Left ventricle myocardium superior (tissue), 1 donor: Measurements from ENCODE around the gene MRPL48. TPM values are rescaled to one million over a fixed set of nuclear protein-coding genes. Genes with fewer than 3 reads are reported as not detected.
"Not testable (repeated sequence)": the region's sequence is repeated elsewhere in the genome, so short reads cannot be mapped to it uniquely, and the experiment has no call there.

Source experiments
- ATAC-seq: fragments of 200-7000 bp; cut with Tn5 transposase; one replicate; pipeline ENCODE4 v1.9.1; 2020; ENCODE audit warnings: mild to moderate bottlenecking, moderate library complexity
- DNase-seq: peaks from one replicate; pipeline ENCODE4 v3.0.0-alpha.2; 2020
- intact Hi-C: fragments of 100-400 bp; cut with micrococcal nuclease; formaldehyde crosslinking; loops from one replicate; pipeline ENCODE4 v1.11.0; 2022
- total RNA-seq: library from RNA; stranded (reverse); fragmentation: NEBNext Ultra II Directional; extraction: Animal tissue kit (Norgen Biotek cat#: 25700); gene quantifications from one replicate; pipeline ENCODE4 v1.2.1, GENCODE V29; 2021
- donor health status: DM: no; HTN: yes; CAD: no; lungs with severe emphysema.

Gene MRPL48
- total RNA-seq, 1 donor from 2014 or later, result 44.7 TPM

DNA sequence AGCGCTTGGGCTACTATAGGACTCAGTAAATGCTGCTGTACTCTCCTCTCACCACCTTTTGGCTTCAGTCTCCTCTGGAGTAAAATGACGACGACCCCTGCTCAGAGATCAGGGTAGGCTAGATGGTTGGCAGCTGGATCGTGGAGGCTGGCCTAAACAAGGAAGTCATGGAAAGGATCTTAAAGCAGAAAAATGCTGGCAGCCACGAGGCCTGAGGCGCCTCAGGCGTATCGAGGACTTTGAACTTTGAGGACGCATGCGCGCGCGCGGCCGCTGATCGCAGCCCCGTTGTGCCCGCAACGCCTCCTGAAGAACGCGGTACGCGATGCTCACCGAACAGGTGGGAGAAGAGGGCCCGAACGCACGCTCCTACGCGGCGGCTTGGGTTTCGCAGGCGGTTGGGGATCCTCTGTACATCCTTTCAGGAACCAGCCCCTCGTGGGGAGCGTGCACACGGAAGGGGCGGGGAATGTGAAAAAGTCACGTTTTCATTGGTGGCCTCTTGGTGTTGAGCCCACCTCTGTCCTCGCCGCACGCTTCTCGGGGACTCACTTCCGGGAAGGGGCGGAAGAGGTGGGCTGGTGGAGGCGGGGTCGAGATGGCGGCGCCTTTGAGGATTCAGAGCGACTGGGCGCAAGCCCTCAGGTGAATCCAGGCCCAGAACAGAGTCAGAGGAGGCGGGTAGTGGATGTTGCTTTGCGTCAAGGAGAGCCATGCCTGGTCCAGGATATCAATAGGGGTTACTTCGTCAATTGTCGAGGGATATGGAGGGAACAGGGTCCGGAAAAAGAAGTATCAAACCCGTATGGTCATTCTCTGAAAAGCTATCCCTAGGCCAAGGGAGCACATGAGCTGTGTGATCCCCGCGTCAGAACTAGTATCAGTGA is 89.0 kb downstream of the MRPL48 start, which contains the start of the genes COA4 and PAAF1:
Gene COA4, minus strand, starts transcription at position 423 of the 887 bp plus-strand sequence. CDS start 3,468 bp downstream, outside the sequence.
Gene PAAF1, plus strand, starts transcription at position 576 of the 887 bp plus-strand sequence. Its CDS starts 23 bp downstream, at position 599.
- ATAC-seq, result peak; percentile 100
- intact Hi-C loops, result no loop called here
- peak; percentile 94 for DNase-seq

DNA sequence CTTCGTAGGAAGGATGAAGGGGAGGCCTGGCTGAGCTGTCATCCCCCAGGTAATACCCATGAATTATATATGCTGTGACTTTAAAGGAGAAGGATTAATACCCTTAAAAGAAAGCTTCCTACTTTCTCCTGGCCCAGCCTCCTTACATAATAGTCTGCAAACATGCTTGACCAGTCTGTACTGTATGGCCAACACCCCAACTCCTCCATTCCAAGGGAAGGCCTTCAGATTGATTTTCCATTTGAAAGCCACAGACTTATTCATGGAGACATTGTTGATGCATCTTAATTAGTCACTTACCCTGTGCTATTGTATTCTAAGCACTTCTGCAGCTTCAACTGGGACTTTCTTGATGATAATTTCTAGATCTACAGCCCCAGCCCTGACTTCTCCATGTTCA is 91.1 kb downstream of the MRPL48 start:
- DNase-seq, result no peak
- intact Hi-C loops, result no loop called here
- ATAC-seq, result no peak

DNA sequence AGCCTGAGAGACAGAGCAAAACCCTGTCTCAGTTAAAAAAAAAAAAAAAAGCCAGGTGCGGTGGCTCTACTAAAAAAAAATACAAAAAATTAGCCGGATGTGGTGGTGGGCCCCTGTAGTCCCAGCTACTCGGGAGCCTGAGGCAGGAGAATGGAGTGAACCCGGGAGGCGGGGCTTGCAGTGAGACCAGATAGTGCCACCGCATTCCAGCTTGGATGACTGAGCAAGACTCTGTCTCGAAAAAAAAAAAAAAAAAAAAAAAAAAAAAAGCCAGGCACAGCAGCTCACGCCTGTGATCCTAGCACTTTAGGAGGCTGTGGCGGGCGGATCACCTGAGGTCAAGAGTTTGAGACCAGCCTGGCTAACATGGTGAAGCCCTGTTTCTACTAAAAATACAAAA is 92.8 kb downstream of the MRPL48 start:
- intact Hi-C loops, ATAC-seq, DNase-seq: not testable (repeated sequence)

DNA sequence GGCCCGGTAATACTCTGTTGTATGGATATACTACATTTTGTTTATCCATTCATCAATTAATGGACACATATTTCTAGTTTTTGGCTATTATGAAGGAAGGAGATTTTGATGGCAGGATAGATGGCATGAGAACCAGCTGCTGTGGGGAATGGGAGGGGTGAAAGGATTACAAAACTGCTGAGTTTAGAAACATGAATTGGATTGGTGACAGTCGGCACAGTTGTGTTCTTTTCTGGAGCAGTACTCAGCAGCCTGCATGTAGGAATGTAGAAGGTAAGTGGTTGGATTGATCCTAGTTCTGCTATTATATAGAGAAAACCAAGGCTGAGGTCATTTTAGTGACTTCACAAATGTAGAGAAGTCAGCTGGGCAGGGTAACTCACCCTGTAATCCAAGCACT is 96.2 kb downstream of the MRPL48 start:
- intact Hi-C loops, result no loop called here
- ATAC-seq, result no peak

DNA sequence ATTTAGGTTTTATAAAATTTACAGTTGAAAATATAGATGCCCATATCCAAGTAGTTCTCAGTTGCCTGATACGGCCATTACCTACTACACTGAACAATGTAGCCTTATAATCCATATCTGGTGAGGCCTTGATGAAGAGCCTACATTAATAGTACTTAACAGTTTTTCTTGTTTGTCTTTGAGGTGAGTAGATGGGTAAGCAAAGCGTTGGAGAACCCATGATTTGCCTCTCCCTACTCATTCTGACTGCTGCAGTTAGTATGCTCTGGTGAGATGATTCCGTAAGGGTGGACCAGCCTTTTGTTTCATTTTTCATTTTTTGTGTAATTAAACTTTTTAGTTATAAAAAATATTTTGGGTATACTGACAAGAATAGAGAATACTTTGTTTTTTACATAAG is 100.6 kb downstream of the MRPL48 start:
- intact Hi-C loops, result no loop called here
- no peak for ATAC-seq
- no peak for DNase-seq

More for the DNA sequence above, 96.2 kb downstream of the MRPL48 start:
- no peak for DNase-seq

DNA sequence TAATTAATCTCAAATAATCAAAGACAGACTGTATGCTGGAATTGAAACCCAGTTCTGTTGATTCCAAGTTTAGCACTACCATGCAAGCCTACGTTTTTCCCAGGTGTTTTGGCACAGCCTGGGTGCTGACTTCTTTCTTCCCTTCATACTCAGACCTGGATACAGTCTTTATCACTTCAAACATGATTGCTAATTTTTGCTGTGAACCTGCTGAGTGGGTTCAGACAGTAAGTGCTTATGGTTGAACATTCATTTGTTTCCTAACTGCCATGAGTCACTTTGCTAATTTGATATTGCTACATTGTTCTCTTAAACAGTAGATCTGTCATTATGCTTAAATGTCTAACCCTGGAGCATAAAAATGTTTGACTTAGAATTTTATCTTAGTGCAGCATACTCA is 101.3 kb downstream of the MRPL48 start:
- intact Hi-C loops, result no loop called here
- ATAC-seq, result peak; percentile 21
- DNase-seq, result no peak

DNA sequence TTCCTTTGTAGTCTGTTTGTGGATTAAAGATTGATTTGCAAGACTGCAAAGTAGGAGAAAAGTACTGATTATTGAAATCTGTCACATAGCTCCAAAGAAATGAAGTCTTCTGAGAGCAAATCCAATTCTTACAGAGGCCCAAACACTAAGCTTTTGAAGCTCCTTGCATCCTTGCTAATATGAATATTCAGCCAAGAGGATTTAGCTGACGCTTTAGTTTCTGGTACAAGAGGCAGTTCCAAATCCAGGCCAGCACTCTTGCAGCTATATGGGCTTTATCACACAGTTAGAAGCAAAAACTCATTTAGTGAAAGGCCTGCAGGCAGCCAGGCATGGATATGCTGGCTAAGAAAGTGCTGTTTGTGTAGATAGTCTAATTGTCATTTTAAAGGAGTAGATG is 101.9 kb downstream of the MRPL48 start:
- intact Hi-C loops, result no loop called here
- ATAC-seq (no peak), DNase-seq (no peak)

DNA sequence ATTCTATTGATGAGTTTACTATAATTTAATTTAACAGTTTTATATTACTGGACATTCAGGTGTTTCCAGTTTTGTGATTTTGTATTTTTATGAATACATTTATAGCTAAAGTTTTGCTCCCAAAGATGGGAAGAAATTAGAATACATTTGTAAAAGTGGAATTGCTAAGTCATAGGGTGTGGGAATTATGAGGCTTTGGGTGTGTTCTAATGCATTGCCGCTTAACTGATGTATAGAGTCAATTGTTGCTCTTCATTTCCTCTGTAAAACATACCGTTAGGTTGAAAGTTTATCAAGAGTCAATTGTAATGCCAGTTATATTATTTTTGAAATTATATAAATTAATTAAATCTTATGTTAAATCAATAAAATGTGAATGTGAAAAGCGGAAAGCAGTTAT is 105.4 kb downstream of the MRPL48 start:
- ATAC-seq, result no peak
- DNase-seq, result no peak
- intact Hi-C loops, result no loop called here

DNA sequence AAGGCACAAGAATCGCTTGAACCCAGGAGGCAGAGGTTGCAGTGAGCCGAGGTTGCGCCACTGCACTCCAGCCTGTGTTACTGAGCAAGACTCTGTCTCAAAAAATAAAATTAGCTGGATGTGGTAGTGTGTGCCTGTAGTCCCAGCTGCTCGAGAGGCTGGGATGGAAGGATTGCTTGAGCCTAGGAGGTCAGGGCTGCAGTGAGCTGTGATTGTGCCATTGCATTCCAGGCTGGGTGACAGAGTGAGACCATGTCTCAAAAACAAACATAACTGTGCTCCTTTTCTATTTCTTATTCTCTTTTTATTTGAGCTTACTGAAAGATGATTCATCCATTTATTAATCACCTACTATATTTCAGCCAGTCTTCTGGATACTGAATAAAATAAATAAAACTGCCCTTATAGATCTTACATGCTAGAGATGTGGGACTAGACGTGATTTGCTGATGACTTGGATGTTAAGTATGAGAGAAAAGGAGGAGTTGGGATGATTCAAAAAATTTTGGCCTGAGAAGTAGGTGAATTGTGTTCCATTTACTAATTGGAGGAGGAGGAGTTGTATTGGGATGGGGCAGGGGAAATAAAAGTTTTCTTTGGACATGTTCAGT is 107.2 kb downstream of the MRPL48 start:
- intact Hi-C loops, result no loop called here
- DNase-seq, result no peak
- ATAC-seq, result no peak

DNA sequence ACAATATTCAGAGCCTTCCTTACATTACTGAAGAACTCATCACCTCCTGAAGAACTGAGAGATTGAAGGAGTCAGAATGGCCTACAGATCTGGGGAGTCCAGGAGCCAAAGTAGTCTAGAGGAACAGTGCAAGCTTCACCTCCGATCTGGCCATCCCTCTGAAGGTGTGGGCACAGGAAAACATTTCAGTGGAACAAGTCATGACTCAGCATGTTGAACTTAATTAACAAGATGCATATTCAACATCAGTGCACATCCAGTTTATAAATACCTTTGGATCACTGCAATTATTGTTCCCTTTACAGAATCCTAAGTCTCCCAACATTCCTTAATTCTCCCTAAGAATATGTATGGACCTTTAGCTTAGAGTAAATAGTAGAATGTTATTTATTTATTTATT is 114.6 kb downstream of the MRPL48 start:
- intact Hi-C loops, result no loop called here
- DNase-seq, result no peak
- ATAC-seq, result no peak

DNA sequence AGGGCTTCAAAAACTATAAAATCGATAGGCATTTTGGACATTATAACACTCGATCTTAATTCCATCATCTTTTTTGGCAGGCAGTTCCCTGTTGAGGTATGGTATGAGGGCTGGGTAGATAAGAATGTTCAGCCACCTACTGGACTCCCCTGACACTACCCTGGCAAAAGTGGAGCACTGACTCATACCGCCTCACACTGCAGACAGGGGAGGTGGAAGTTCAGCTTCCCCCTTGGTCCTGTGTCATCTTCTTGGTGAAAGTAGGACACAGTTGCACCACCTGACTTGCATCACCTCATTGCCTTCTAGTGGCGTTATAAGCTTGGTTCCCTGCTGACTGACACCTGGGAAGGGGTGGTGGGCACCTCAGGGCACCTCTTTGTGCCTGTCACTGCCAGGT is 119.5 kb downstream of the MRPL48 start:
- DNase-seq (no peak), ATAC-seq (peak; percentile 98)
- intact Hi-C loops, result no loop called here

DNA sequence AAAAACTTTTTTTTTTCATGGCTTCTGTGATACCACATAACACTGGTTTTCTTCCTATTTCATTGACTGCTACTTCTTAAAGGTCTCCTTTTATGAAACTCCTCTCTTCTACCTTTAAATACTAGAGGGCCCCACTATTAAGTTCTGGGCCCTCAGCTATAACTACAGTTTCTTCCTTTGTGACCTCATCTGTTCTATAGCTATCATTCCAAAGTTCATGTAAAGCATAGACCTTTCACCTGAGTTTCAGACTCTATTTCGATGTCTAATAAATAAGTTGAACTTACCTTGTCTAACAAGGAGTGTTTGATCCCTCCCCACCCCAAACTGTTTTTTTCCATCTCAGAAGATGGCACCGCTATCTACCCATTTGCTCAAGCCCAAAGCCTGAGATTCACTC is 124.4 kb downstream of the MRPL48 start:
- ATAC-seq, result no peak
- no peak for DNase-seq
- intact Hi-C loops, result no loop called here

DNA sequence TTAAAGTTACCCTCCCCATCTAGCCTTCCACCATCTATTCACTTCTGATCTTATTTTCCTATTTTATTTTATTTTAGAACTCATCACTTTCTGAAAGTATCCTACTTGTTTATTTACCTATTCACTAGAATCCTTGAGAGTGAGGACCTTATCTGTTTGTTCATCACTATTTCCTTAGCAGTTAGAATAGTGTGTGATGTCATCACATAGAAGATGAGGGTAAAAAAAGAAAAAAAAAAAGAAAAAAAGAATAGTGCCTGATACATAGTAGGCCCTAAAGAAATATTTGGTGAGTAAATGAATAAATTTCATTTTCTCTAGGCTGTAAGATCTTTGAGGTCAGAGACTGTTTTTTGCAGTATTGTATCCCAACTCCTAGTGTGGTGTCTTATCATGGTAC is 125.8 kb downstream of the MRPL48 start:
- no peak for ATAC-seq
- intact Hi-C loops, result no loop called here
- DNase-seq, result no peak

DNA sequence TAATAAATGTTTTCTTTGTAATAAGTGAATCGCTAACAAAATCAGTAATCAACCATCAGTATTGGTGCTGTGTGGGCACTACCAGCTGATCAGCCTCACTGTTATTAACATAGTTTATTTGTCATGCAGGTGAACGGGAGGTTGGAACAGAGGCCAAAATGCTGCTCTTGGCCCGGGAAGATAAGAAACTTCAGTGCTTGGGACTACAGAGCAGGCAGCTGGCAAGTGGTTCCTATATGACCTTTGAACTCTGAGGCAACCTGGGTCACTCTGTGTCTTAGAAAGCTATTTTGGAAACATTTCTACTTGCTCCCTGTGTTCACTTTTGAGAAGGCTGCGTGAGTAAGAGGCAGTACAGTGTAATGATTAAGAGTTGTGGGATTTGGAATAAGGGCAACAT is 126.6 kb downstream of the MRPL48 start:
- ATAC-seq (no peak), DNase-seq (no peak)
- intact Hi-C loops, result no loop called here

Other genes starting within 250 kb of the MRPL48 start
- gene FAM168A, start 189.8 kb upstream of the MRPL48 start, total RNA-seq, result 30.6 TPM
- 6.1 TPM for gene PLEKHB1, start 141.3 kb upstream of the MRPL48 start, total RNA-seq
- gene RAB6A, start 26.8 kb upstream of the MRPL48 start, total RNA-seq, result 96.3 TPM
- gene COA4, start 89.0 kb downstream of the MRPL48 start, total RNA-seq, result 49.9 TPM
- 13.7 TPM for gene PAAF1, start 89.1 kb downstream of the MRPL48 start, total RNA-seq
- gene DNAJB13, start 163.2 kb downstream of the MRPL48 start, total RNA-seq, result not detected
- 28.6 TPM for gene UCP2, start 195.0 kb downstream of the MRPL48 start, total RNA-seq
- 11.9 TPM for gene UCP3, start 221.2 kb downstream of the MRPL48 start, total RNA-seq